Astrocyte (in vitro differentiated cells and primary cell): ENCODE measurements around the gene JPH3. TPM values are rescaled to one million over a fixed set of nuclear protein-coding genes. Genes with fewer than 3 reads are reported as not detected.

Experiments
- DNase-seq: peaks from one replicate; pipeline ENCODE4 v3.0.0-alpha.2; 2010; ENCODE audit warnings: low read depth
- FAIRE-seq: peaks from 2 replicates; lab custom pipeline; 2011; peaks lifted over from hg19 to GRCh38; lab: Jason Lieb, UNC
- H2AFZ ChIP-seq: 2 replicates; pipeline ENCODE4 v1.6.0; 2012; ENCODE audit warnings: low read depth, low read length, inconsistent platforms
- H3K27ac ChIP-seq: 2 replicates; pipeline ENCODE4 v1.5.1; 2011; ENCODE audit warnings: low read depth, low read length, inconsistent platforms
- H3K27me3 ChIP-seq: 2 replicates; pipeline ENCODE4 v1.6.0; 2011; ENCODE audit warnings: low read length, inconsistent platforms; ENCODE audit not compliant: insufficient read depth
- H3K36me3 ChIP-seq: 2 replicates; pipeline ENCODE4 v1.5.1; 2011; ENCODE audit warnings: low read length, inconsistent platforms; ENCODE audit not compliant: insufficient read depth
- H3K4me1 ChIP-seq: 2 replicates; pipeline ENCODE4 v1.5.1; 2011; ENCODE audit warnings: low read length, inconsistent platforms; ENCODE audit not compliant: insufficient read depth
- H3K4me2 ChIP-seq: 2 replicates; pipeline ENCODE4 v1.6.0; 2012; ENCODE audit warnings: low read length, inconsistent platforms
- H3K4me3 ChIP-seq: 2 replicates; pipeline ENCODE4 v1.5.1; 2011; ENCODE audit warnings: low read depth, mild to moderate bottlenecking, low read length, inconsistent platforms; ENCODE audit not compliant: insufficient read depth
- H3K79me2 ChIP-seq: 2 replicates; pipeline ENCODE4 v1.6.0; 2012; ENCODE audit warnings: mild to moderate bottlenecking, low read length, inconsistent platforms; ENCODE audit not compliant: insufficient read depth
- H3K9ac ChIP-seq: 2 replicates; pipeline ENCODE4 v1.6.0; 2012; ENCODE audit warnings: mild to moderate bottlenecking, low read length, inconsistent platforms
- H3K9me3 ChIP-seq: 2 replicates; pipeline ENCODE4 v1.5.1; 2012; ENCODE audit warnings: low read depth, mild to moderate bottlenecking, low read length, inconsistent platforms; ENCODE audit not compliant: insufficient read depth
- H4K20me1 ChIP-seq: 2 replicates; pipeline ENCODE4 v1.6.0; 2012; ENCODE audit warnings: low read length, inconsistent platforms; ENCODE audit not compliant: insufficient read depth
- H3K27ac Mint-ChIP-seq: one replicate; pipeline ENCODE4 v1.8.0; 2021; ENCODE audit warnings: mild to moderate bottlenecking, mixed read lengths; ENCODE audit not compliant: unreplicated experiment
- H3K27me3 Mint-ChIP-seq: one replicate; pipeline ENCODE4 v1.8.0; 2021; ENCODE audit warnings: low read depth, mixed read lengths; ENCODE audit not compliant: unreplicated experiment
- H3K36me3 Mint-ChIP-seq: one replicate; pipeline ENCODE4 v1.8.0; 2021; ENCODE audit warnings: low read depth, mixed read lengths; ENCODE audit not compliant: unreplicated experiment
- H3K4me1 Mint-ChIP-seq: one replicate; pipeline ENCODE4 v1.8.0; 2021; ENCODE audit warnings: low read depth, mixed read lengths; ENCODE audit not compliant: unreplicated experiment
- H3K4me3 Mint-ChIP-seq: one replicate; pipeline ENCODE4 v1.8.0; 2021; ENCODE audit warnings: mild to moderate bottlenecking, moderate library complexity, mixed read lengths; ENCODE audit not compliant: unreplicated experiment
- H3K9me3 Mint-ChIP-seq: one replicate; pipeline ENCODE4 v1.8.0; 2021; ENCODE audit warnings: mild to moderate bottlenecking, mixed read lengths; ENCODE audit not compliant: unreplicated experiment
- EZH2 ChIP-seq: IDR thresholded peaks from 2 replicates; pipeline ENCODE4 v1.6.1; 2012; ENCODE audit warnings: mild to moderate bottlenecking, low read length, inconsistent platforms; ENCODE audit not compliant: insufficient read depth
- total RNA-seq: library from RNA; stranded (reverse); gene quantifications from 2 replicates; pipeline ENCODE4 v1.2.1, GENCODE V29; 2021
- TF ChIP-seq, protein P1 (sequence below): IDR thresholded peaks from 2 replicates; pipeline ENCODE4 v1.5.1; 2011; ENCODE audit warnings: low read depth, mild to moderate bottlenecking, inconsistent platforms, low read length, moderate library complexity; ENCODE audit not compliant: insufficient read depth

The JPH3 gene
- total RNA-seq, 1 donor from 2014 or later: 8.6 TPM

DNA sequence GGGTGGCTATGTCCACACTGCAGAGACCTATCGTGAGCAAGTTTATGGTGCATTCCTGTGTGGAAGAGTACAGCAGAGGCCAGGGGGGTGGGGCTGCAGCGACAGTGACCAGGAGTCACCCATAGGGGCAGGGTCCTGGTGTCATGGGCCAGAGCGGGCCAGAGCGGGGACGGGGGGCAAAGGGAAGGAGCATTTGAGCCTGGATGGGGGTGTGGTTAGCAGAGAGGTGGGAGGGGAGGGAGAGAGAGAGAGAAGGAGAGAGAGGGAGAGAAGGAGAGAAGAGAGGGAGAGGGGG lies 17.8 kb downstream of the JPH3 start:
- Histone ChIP-seq H3K27ac (no peak overlapping the region), H3K27me3 (peaks cover 7% of the 10 kb centered on the region), H3K9me3 (no peaks in the 10 kb centered on the region), H3K9ac (no peak overlapping the region), H3K4me2 (no peak overlapping the region), H3K4me1 (no peaks in the 10 kb centered on the region), H4K20me1 (no peaks in the 10 kb centered on the region), H3K4me3 (no peak overlapping the region), H2AFZ (no peak overlapping the region), H3K79me2 (no peaks in the 10 kb centered on the region), H3K36me3 (no peaks in the 10 kb centered on the region)
- TF ChIP-seq, protein P1, sequence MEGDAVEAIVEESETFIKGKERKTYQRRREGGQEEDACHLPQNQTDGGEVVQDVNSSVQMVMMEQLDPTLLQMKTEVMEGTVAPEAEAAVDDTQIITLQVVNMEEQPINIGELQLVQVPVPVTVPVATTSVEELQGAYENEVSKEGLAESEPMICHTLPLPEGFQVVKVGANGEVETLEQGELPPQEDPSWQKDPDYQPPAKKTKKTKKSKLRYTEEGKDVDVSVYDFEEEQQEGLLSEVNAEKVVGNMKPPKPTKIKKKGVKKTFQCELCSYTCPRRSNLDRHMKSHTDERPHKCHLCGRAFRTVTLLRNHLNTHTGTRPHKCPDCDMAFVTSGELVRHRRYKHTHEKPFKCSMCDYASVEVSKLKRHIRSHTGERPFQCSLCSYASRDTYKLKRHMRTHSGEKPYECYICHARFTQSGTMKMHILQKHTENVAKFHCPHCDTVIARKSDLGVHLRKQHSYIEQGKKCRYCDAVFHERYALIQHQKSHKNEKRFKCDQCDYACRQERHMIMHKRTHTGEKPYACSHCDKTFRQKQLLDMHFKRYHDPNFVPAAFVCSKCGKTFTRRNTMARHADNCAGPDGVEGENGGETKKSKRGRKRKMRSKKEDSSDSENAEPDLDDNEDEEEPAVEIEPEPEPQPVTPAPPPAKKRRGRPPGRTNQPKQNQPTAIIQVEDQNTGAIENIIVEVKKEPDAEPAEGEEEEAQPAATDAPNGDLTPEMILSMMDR: no peak
- no peak for TF ChIP-seq EZH2
- H3K36me3 Mint-ChIP-seq: no peaks in the 10 kb centered on the region
- H3K9me3 Mint-ChIP-seq: no peaks in the 10 kb centered on the region
- H3K27me3 Mint-ChIP-seq: peaks cover 12% of the 10 kb centered on the region
- DNase-seq (no peak), FAIRE-seq (no peak)
- H3K4me1 Mint-ChIP-seq: no peaks in the 10 kb centered on the region
- H3K4me3 Mint-ChIP-seq: no peak overlapping the region
- no peak overlapping the region for H3K27ac Mint-ChIP-seq

DNA sequence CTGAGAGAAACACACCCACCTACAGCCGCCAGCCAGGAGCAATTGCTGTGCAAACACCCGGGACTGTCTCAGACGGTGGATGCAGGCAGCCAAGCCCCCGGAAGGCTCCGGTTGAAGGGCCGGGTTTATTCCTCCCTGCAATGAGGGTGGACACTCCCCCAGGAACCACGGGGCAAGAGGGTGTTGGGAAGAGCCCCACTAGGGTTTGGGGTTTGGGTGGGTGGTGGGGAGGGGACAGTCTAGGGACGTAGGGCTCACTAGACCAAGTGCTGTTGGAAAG lies 19.2 kb downstream of the JPH3 start:
- Histone ChIP-seq H4K20me1 (no peaks in the 10 kb centered on the region), H3K9ac (no peak overlapping the region), H3K9me3 (no peaks in the 10 kb centered on the region), H3K4me3 (no peak overlapping the region), H3K4me1 (no peaks in the 10 kb centered on the region), H2AFZ (no peak overlapping the region), H3K27me3 (peaks cover 6% of the 10 kb centered on the region), H3K79me2 (no peaks in the 10 kb centered on the region), H3K4me2 (no peak overlapping the region), H3K36me3 (no peaks in the 10 kb centered on the region), H3K27ac (no peak overlapping the region)
- Mint-ChIP-seq H3K27ac (no peak overlapping the region), H3K4me3 (no peak overlapping the region), H3K9me3 (no peaks in the 10 kb centered on the region), H3K27me3 (peaks cover 12% of the 10 kb centered on the region), H3K4me1 (no peaks in the 10 kb centered on the region), H3K36me3 (no peaks in the 10 kb centered on the region)
- TF ChIP-seq, protein P1: no peak
- TF ChIP-seq EZH2: no peak
- no peak for DNase-seq
- no peak for FAIRE-seq

DNA sequence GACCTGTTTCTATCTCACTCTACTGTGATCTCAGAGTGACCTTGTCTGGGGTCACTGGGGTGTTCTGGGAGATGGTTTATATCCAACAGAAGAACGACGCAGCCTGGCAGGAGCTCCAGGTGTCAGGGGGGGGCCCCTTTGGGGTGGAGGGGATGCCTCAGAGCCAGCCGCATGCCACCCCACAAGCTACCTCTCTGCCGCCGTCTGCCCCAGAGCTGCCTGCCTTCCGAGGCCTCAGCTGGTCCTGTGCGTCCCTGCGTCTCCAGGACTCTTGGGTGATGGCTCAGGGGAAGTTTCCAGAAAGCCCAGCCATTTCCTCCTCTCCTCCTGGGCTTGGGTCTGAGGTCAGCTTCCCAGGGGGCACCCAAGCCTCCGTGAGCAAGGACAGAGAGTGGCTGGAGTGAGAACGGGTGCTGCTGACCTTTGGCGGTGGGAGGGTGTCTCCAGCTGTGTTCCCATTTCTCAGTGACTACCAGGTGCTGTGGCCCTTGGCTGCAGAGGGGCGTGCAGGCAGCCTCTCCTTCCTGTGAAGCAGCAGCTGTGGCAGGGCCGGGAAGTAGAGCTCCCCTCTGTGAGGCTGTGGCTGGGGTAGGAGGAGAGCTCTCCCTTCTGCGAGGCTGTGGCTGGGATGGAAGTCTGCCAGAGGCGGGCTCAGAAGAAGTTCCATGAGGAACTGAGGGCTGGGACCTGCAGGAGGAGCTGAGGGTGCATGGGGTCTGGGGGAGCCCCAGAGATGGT lies 19.8 kb downstream of the JPH3 start:
- Mint-ChIP-seq H3K4me1 (no peaks in the 10 kb centered on the region), H3K27me3 (peaks cover 12% of the 10 kb centered on the region), H3K27ac (no peak overlapping the region), H3K9me3 (no peaks in the 10 kb centered on the region), H3K4me3 (no peak overlapping the region), H3K36me3 (no peaks in the 10 kb centered on the region)
- TF ChIP-seq, protein P1: no peak
- no peak for TF ChIP-seq EZH2
- no peaks in the 10 kb centered on the region for H4K20me1 ChIP-seq
- H3K9me3 ChIP-seq: no peaks in the 10 kb centered on the region
- H2AFZ ChIP-seq: no peak overlapping the region
- no peak overlapping the region for H3K9ac ChIP-seq
- no peak for DNase-seq
- FAIRE-seq: no peak
- H3K4me1 ChIP-seq: no peaks in the 10 kb centered on the region
- H3K36me3 ChIP-seq: no peaks in the 10 kb centered on the region
- H3K4me2 ChIP-seq: no peak overlapping the region
- H3K27me3 ChIP-seq: peaks cover 8% of the 10 kb centered on the region
- H3K79me2 ChIP-seq: no peaks in the 10 kb centered on the region
- H3K27ac ChIP-seq: no peak overlapping the region
- no peak overlapping the region for H3K4me3 ChIP-seq
